GM18502 (cell line): Measurements from ENCODE around the gene PHYH.
A peak's percentile ranks its signal among the peaks of the same experiment; 100 is the strongest.
"Not testable (repeated sequence)": the region's sequence is repeated elsewhere in the genome, so short reads cannot be mapped to it uniquely, and the experiment has no call there.

Experiments used
- ATAC-seq: cut with Tn5 transposase; IDR thresholded peaks from one replicate; pipeline ENCODE4 v1.9.1; 2021; ENCODE audit warnings: mild to moderate bottlenecking; ENCODE audit not compliant: unreplicated experiment, poor library complexity

PHYH gene

GRCh38 chr10:13299437-13300287 is at the start of gene PHYH:
PHYH (minus strand) TSS chr10:13300064; CDS start chr10:13300042, 22 bp downstream.
- peak; percentile 77 for ATAC-seq

GRCh38 chr10:13348216-13349017 is 48.6 kb upstream of the PHYH start, which contains the start of gene SEPHS1:
SEPHS1 (minus strand) TSS chr10:13348293; CDS start chr10:13344950, 3,343 bp downstream.
- ATAC-seq, result peak; percentile 56

GRCh38 chr10:13347500-13348156 is 47.8 kb upstream of the PHYH start:
- ATAC-seq, result peak; percentile 55

- peak; percentile 26 for ATAC-seq
These were observed 47.2 kb upstream of the PHYH start for GRCh38 chr10:13347043-13347499.

GRCh38 chr10:13346283-13347042 is 46.6 kb upstream of the PHYH start:
- ATAC-seq, result no peak

GRCh38 chr10:13340626-13341376 is 40.9 kb upstream of the PHYH start:
- peak; percentile 88 for ATAC-seq

- peak; percentile 12 for ATAC-seq
These were observed 40.2 kb upstream of the PHYH start for GRCh38 chr10:13340068-13340467.

GRCh38 chr10:13338390-13339110 is 38.7 kb upstream of the PHYH start:
- no peak for ATAC-seq

GRCh38 chr10:13337827-13338196 is 37.9 kb upstream of the PHYH start:
- no peak for ATAC-seq

- no peak for ATAC-seq
These were observed 37.4 kb upstream of the PHYH start for GRCh38 chr10:13337128-13337826.

- ATAC-seq, result peak; percentile 63
These were observed 36.0 kb upstream of the PHYH start for GRCh38 chr10:13335881-13336280.

GRCh38 chr10:13334556-13334955 is 34.7 kb upstream of the PHYH start:
- ATAC-seq, result no peak

- ATAC-seq, result no peak
These were observed 31.8 kb upstream of the PHYH start for GRCh38 chr10:13331646-13332045.

- ATAC-seq, result not testable (repeated sequence)
These were observed 31.1 kb upstream of the PHYH start for GRCh38 chr10:13330980-13331379.

- no peak for ATAC-seq
These were observed 29.7 kb upstream of the PHYH start for GRCh38 chr10:13329565-13329964.

- no peak for ATAC-seq
These were observed 28.7 kb upstream of the PHYH start for GRCh38 chr10:13328613-13329012.

- ATAC-seq, result no peak
These were observed 28.3 kb upstream of the PHYH start for GRCh38 chr10:13328126-13328525.

GRCh38 chr10:13327534-13327933 is 27.7 kb upstream of the PHYH start:
- ATAC-seq, result no peak
